ENCODE results near the gene B3GNT2. TPM values are rescaled to one million over a fixed set of nuclear protein-coding genes. Genes with fewer than 3 reads are reported as not detected.
A peak's percentile ranks its signal among the peaks of the same experiment; 100 is the strongest.

B3GNT2 gene
- total and polyA plus RNA-seq, 2 donors from 2014 or later, result 17.5 to 35.0 TPM

DNA sequence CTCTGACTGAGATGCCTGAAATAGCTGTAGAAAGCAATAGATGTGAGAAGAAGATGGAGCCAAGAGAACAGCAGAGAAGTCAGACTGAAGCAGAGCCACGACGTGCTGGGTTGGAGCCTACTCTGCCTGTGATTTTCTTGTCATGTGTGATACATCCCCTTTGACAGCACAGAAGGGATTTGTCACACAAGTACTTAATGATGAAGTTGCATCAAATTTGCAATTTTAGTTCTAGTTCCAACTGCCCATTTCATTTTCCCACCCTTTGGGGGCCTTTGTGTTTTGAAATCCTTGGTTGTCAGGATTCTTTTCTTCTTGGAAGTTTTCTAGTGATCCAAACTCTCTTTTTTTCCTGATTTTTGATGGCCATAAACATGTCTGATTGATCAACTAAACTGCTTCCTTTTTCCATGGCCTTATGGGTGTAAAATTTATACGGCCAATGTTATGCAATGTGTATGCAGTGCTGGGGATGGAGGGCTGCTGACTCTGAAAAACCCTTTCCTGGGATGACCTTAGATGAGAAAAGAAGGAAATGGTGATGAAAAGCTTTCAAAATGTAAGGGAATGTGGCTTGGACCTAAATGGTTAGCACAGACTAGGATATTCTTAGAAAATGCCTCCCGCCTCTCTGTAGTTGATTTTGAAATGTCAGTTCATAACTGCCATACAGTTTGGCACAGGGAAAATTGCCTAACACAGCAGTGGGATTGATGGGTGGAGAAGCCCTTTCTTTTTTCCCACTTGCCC is 9.6 kb upstream of the B3GNT2 start:
- intact Hi-C loops (cut with DNase I), result no loop called here
- TF ChIP-seq, protein P1, sequence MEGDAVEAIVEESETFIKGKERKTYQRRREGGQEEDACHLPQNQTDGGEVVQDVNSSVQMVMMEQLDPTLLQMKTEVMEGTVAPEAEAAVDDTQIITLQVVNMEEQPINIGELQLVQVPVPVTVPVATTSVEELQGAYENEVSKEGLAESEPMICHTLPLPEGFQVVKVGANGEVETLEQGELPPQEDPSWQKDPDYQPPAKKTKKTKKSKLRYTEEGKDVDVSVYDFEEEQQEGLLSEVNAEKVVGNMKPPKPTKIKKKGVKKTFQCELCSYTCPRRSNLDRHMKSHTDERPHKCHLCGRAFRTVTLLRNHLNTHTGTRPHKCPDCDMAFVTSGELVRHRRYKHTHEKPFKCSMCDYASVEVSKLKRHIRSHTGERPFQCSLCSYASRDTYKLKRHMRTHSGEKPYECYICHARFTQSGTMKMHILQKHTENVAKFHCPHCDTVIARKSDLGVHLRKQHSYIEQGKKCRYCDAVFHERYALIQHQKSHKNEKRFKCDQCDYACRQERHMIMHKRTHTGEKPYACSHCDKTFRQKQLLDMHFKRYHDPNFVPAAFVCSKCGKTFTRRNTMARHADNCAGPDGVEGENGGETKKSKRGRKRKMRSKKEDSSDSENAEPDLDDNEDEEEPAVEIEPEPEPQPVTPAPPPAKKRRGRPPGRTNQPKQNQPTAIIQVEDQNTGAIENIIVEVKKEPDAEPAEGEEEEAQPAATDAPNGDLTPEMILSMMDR (IDR thresholded peaks at IDR 0.05; ENCODE audit: borderline replicate concordance, extremely low read depth, insufficient read depth), result no peak
- no peak for FAIRE-seq

GRCh38 chr2:62187246-62187645 is 8.7 kb upstream of the B3GNT2 start:
- intact Hi-C loops (cut with DNase I), result no loop called here
- DNase-seq, result no peak
- FAIRE-seq, result no peak
- TF ChIP-seq, protein P1 (IDR thresholded peaks at IDR 0.05; ENCODE audit: borderline replicate concordance, extremely low read depth, insufficient read depth), result no peak
- H3K27me3 ChIP-seq (ENCODE audit: control insufficient read depth, insufficient read depth, low read length), result no peaks in the 10 kb centered on the region
- H3K4me1 ChIP-seq (ENCODE audit: control insufficient read depth in 2 of 3, insufficient read depth in 2 of 3, low read depth in 1 of 3, low read length in 3 of 3), result peaks cover 0 to 11% (median 5%) of the 10 kb centered on the region in 3 donors
- H3K36me3 ChIP-seq (ENCODE audit: control insufficient read depth in 2 of 3, insufficient read depth in 3 of 3, low read length in 3 of 3), result no peaks in the 10 kb centered on the region
- no peak overlapping the region for H3K4me3 ChIP-seq (ENCODE audit: low read length in 3 of 3)
- no peaks in the 10 kb centered on the region for H3K9me3 ChIP-seq (ENCODE audit: control insufficient read depth in 2 of 3, insufficient read depth in 1 of 3, low read length in 3 of 3)
- no peak overlapping the region for H3K9ac ChIP-seq (ENCODE audit: low read length in 3 of 3)
- no peak overlapping the region for H3K27ac ChIP-seq (ENCODE audit: low read depth in 2 of 2, low read length in 2 of 2)

More for the DNA sequence above, 9.6 kb upstream of the B3GNT2 start:
- H3K36me3 ChIP-seq (ENCODE audit: control insufficient read depth in 2 of 3, insufficient read depth in 3 of 3, low read length in 3 of 3), result no peaks in the 10 kb centered on the region
- no peaks in the 10 kb centered on the region for H3K27me3 ChIP-seq (ENCODE audit: control insufficient read depth, insufficient read depth, low read length)
- DNase-seq, result peak in 1 of 5 donors; percentile 22
- no peaks in the 10 kb centered on the region for H3K9me3 ChIP-seq (ENCODE audit: control insufficient read depth in 2 of 3, insufficient read depth in 1 of 3, low read length in 3 of 3)
- H3K27ac ChIP-seq (ENCODE audit: low read depth in 2 of 2, low read length in 2 of 2), result no peak overlapping the region
- no peak overlapping the region for H3K9ac ChIP-seq (ENCODE audit: low read length in 3 of 3)
- H3K4me1 ChIP-seq (ENCODE audit: control insufficient read depth in 2 of 3, insufficient read depth in 2 of 3, low read depth in 1 of 3, low read length in 3 of 3), result peaks cover 0 to 11% (median 5%) of the 10 kb centered on the region in 3 donors
- H3K4me3 ChIP-seq (ENCODE audit: low read length in 3 of 3), result no peak overlapping the region

- TF ChIP-seq, protein P1 (IDR thresholded peaks at IDR 0.05; ENCODE audit: borderline replicate concordance, extremely low read depth, insufficient read depth), result no peak
- Histone ChIP-seq H3K36me3 (ENCODE audit: control insufficient read depth in 2 of 3, insufficient read depth in 3 of 3, low read length in 3 of 3) (no peaks in the 10 kb centered on the region), H3K27ac (ENCODE audit: low read depth in 2 of 2, low read length in 2 of 2) (peak overlapping the region; percentile 33 to 69), H3K27me3 (ENCODE audit: control insufficient read depth, insufficient read depth, low read length) (no peaks in the 10 kb centered on the region), H3K4me1 (ENCODE audit: control insufficient read depth in 2 of 3, insufficient read depth in 2 of 3, low read depth in 1 of 3, low read length in 3 of 3) (peaks cover 0 to 11% (median 5%) of the 10 kb centered on the region in 3 donors), H3K9me3 (ENCODE audit: control insufficient read depth in 2 of 3, insufficient read depth in 1 of 3, low read length in 3 of 3) (no peaks in the 10 kb centered on the region), H3K9ac (ENCODE audit: low read length in 3 of 3) (no peak overlapping the region), H3K4me3 (ENCODE audit: low read length in 3 of 3) (no peak overlapping the region)
- intact Hi-C loops (cut with DNase I), result no loop called here
- FAIRE-seq (no peak), DNase-seq (no peak)
Observed at GRCh38 chr2:62188416-62188815, 7.5 kb upstream of the B3GNT2 start.

Measured in kidney (tissue), 14 donors.